Ishikawa (cell line): Measurements from ENCODE around the gene EEF1AKMT1.

Source experiments
- CEBPB ChIP-seq: IDR thresholded peaks from 2 replicates; pipeline ENCODE4 v1.6.1; 2012
- FOXM1 ChIP-seq: IDR thresholded peaks from 2 replicates; pipeline ENCODE4 v1.6.1; 2012; ENCODE audit warnings: low read depth, borderline replicate concordance
- MAX ChIP-seq: IDR thresholded peaks from 2 replicates; pipeline ENCODE4 v1.6.1; 2012

- TF ChIP-seq MAX (no peak), FOXM1 (no peak), CEBPB (no peak)
Measured at GRCh38 chr13:20787180-20787579, 13.4 kb upstream of the EEF1AKMT1 start.
